SK-N-SH treated with all-trans-retinoic acid at 6 μM for 48 hours (cell line): ENCODE results near the gene KAT6B.

ENCODE experiments used
- ARNTL ChIP-seq: fragments of 450-650 bp; formaldehyde crosslinking; IDR thresholded peaks from 2 replicates; pipeline ENCODE4 v1.5.0; 2020; ENCODE audit warnings: low read depth, mild to moderate bottlenecking, moderate library complexity, borderline replicate concordance
- BACH2 ChIP-seq: fragments of 250-450 bp; sonication (Bioruptor Pico); IDR thresholded peaks from 2 replicates; pipeline ENCODE4 v1.9.0; 2021; ENCODE audit warnings: mild to moderate bottlenecking, borderline replicate concordance
- RARB ChIP-seq: fragments of 250-450 bp; sonication (Bioruptor Pico); IDR thresholded peaks from 2 replicates; pipeline ENCODE4 v1.8.0; 2021; ENCODE audit warnings: mild to moderate bottlenecking, moderate library complexity
- ZFP3 ChIP-seq: fragments of 250-450 bp; sonication (Bioruptor Pico); IDR thresholded peaks from 2 replicates; pipeline ENCODE4 v1.5.0; 2020; ENCODE audit warnings: mild to moderate bottlenecking, moderate library complexity
- ZFP30 ChIP-seq: fragments of 450-650 bp; formaldehyde crosslinking; IDR thresholded peaks from 2 replicates; pipeline ENCODE4 v1.5.0; 2022; ENCODE audit warnings: mild to moderate bottlenecking, moderate library complexity
- ZNF565 ChIP-seq: fragments of 450-650 bp; formaldehyde crosslinking; conservative IDR thresholded peaks from 2 replicates; pipeline ENCODE4 v1.5.0; 2020; ENCODE audit warnings: low read depth, mild to moderate bottlenecking, moderate library complexity
- ZNF70 ChIP-seq: fragments of 450-650 bp; formaldehyde crosslinking; IDR thresholded peaks from 2 replicates; pipeline ENCODE4 v1.5.0; 2020; ENCODE audit warnings: mild to moderate bottlenecking, moderate library complexity

GRCh38 chr10:75021379-75022249 is 195.2 kb downstream of the KAT6B start:
- TF ChIP-seq ZNF70 (no peak), ZNF565 (CRISPR knock-in tag) (no peak), ARNTL (CRISPR knock-in tag) (no peak), ZFP3 (CRISPR knock-in tag) (no peak), ZFP30 (CRISPR knock-in tag) (no peak), RARB (no peak), BACH2 (no peak)
